Endometrial microvascular endothelial cells (primary cell): ENCODE data around the gene STRIP2. TPM values are rescaled to one million over a fixed set of nuclear protein-coding genes. Genes with fewer than 3 reads are reported as not detected.
"Not testable (repeated sequence)": the region's sequence is repeated elsewhere in the genome, so short reads cannot be mapped to it uniquely, and the experiment has no call there.

ENCODE experiments used
- in situ Hi-C: cut with HindIII; loops from 2 replicates; pipeline ENCODE4 v1.10.0; 2017; ENCODE audit warnings: low sequenced_read_pairs, low pct_unique_long_range_greater_than_20kb; ENCODE audit errors: inconsistent ontology term
- total RNA-seq: library from RNA; depleted of rRNA; stranded (reverse); fragments of >200 nt; gene quantifications from one replicate; pipeline ENCODE4 v1.2.3, GENCODE V29; 2015; ENCODE audit errors: inconsistent ontology term

STRIP2 gene
- total RNA-seq, 1 donor from 2014 or later, result 17.5 TPM

GRCh38 chr7:129517931-129518330, 83.7 kb downstream of the STRIP2 start:
- in situ Hi-C loops, result no loop called here

GRCh38 chr7:129519464-129519863, 85.2 kb downstream of the STRIP2 start:
- in situ Hi-C loops, result no loop called here

GRCh38 chr7:129522088-129522970, 88.1 kb downstream of the STRIP2 start:
- in situ Hi-C loops, result no loop called here

- in situ Hi-C loops, result no loop called here
These were observed 88.7 kb downstream of the STRIP2 start for GRCh38 chr7:129522971-129523340.

- in situ Hi-C loops, result no loop called here
These were observed 89.7 kb downstream of the STRIP2 start for GRCh38 chr7:129523924-129524323.

- in situ Hi-C loops, result not testable (repeated sequence)
These were observed 90.2 kb downstream of the STRIP2 start for GRCh38 chr7:129524405-129524804.

- in situ Hi-C loops, result no loop called here
These were observed 91.1 kb downstream of the STRIP2 start for GRCh38 chr7:129525225-129525862.

GRCh38 chr7:129529643-129530042, 95.4 kb downstream of the STRIP2 start:
- in situ Hi-C loops, result no loop called here

- in situ Hi-C loops, result no loop called here
These were observed 96.7 kb downstream of the STRIP2 start for GRCh38 chr7:129530795-129531391.

- in situ Hi-C loops, result no loop called here
These were observed 97.5 kb downstream of the STRIP2 start for GRCh38 chr7:129531721-129532120.

- in situ Hi-C loops, result no loop called here
These were observed 98.1 kb downstream of the STRIP2 start for GRCh38 chr7:129532375-129532774.

GRCh38 chr7:129534558-129535274, 100.5 kb downstream of the STRIP2 start:
- in situ Hi-C loops, result not testable (repeated sequence)

GRCh38 chr7:129535896-129536295, 101.7 kb downstream of the STRIP2 start:
- in situ Hi-C loops, result no loop called here

- in situ Hi-C loops, result no loop called here
These were observed 102.1 kb downstream of the STRIP2 start for GRCh38 chr7:129536323-129536722.

Other genes with a start within 250 kb of the STRIP2 start
- 0.84 TPM for gene SMO, start 245.8 kb upstream of the STRIP2 start, total RNA-seq
- gene AHCYL2, start 209.4 kb upstream of the STRIP2 start, total RNA-seq, result 6.3 TPM
- not detected for gene SMKR1, start 68.1 kb downstream of the STRIP2 start, total RNA-seq
- 8.4 TPM for gene NRF1, start 177.3 kb downstream of the STRIP2 start, total RNA-seq